COLO829 (cell line): ENCODE data around the gene MRPL11.

ENCODE experiments used
- DNase-seq: peaks from one replicate; pipeline ENCODE4 v3.0.0; 2012; ENCODE audit warnings: low spot score

The MRPL11 gene

GRCh38 chr11:66388780-66389386 lies 49.8 kb downstream of the MRPL11 start:
- peak; percentile 44 for DNase-seq

GRCh38 chr11:66386171-66387069 lies 52.2 kb downstream of the MRPL11 start:
- peak; percentile 46 for DNase-seq
